Occipital lobe (tissue), 2 donors: ENCODE data around the gene CDC40. TPM values are rescaled to one million over a fixed set of nuclear protein-coding genes. Genes with fewer than 3 reads are reported as not detected.
"Not testable (repeated sequence)": the region's sequence is repeated elsewhere in the genome, so short reads cannot be mapped to it uniquely, and the experiment has no call there.

Source experiments
- DNase-seq: peaks from one replicate; lab custom pipeline; 2025; lab: John Stamatoyannopoulos, UW
- total RNA-seq: library from RNA; depleted of rRNA; stranded (reverse); fragments of >200 nt; gene quantifications from one replicate; pipeline ENCODE4 v1.2.3, GENCODE V29; 2014

Gene CDC40
- total RNA-seq, 1 donor from 2014 or later, result 28.2 TPM

DNA sequence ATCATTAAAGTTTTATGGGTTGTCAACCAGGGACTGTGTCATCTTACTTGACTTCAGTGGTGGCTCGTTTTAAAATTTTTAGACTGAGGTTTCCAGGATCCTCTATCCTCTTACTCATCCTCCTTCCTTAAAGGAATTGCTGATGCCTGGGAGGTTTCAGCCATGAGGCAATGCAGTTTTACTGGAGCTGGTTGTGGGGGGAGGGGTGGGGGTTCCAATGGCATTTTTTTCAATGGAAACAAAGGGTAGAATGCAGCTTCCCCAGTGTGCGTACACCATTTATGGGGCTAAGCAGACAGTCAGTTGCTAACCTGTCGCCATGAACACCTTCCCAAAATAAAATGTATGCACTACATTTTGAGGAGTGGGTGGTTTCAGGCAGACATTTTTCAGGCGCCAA, 89.9 kb downstream of the CDC40 start:
- no peak for DNase-seq

GRCh38 chr6:110271732-110272022, 91.5 kb downstream of the CDC40 start:
- no peak for DNase-seq

DNA sequence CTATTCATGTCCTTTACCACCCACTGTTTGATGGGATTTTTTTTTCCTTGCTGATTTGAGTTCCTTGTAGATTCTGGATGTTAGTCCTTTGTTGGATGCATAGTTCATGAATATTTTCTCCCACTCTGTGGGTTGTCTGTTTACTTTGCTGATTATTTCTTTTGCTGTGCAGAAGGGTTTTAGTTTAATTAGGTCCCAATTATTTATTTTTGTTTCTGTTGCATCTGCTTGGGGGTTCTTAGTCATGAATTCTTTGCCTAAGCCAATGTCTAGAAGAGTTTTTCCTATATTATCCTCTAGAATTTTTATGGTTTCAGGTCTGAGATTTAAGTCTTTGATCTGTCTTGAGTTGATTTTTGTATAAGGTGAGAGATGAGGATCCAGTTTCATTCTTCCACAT, 92.6 kb downstream of the CDC40 start:
- DNase-seq, result not testable (repeated sequence)

DNA sequence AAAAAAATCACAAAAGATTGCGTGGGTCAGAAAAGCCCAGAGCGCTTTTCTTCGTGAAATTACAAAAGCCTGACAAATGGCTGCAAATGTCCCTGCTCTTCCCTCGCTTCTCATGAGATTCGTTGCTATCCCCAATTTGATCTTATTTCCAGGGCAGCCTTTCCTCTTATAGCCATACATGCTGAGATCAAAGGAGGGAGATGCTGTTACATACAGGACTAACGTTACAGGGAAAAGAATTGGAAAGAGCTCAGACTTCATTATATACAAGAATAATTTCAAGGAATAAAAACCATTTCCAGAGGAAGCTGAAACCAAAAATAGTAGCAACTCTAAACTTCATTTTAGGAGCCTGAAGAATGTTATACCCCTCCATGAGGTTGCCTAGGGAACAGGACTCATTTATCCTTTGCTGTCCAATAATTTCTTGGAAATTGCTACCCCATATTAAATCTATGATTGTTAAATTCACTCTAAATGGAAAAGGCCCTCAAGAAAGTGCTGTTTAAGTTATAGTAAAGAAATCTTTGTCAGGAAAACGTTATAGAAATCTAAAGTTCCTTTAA, 97.0 kb downstream of the CDC40 start:
- DNase-seq, result no peak

Other genes with a start within 250 kb of the CDC40 start
- gene GPR6, start 202.1 kb upstream of the CDC40 start, total RNA-seq, result not detected
- gene WASF1, start 757 bp upstream of the CDC40 start, total RNA-seq, result 88.3 TPM
- gene METTL24, start 177.9 kb downstream of the CDC40 start, total RNA-seq, result 2.5 TPM
- 0.16 TPM for gene DDO, start 235.1 kb downstream of the CDC40 start, total RNA-seq